Measurements from ENCODE around the gene HDGFL2.
"Not testable (repeated sequence)": the region's sequence is repeated elsewhere in the genome, so short reads cannot be mapped to it uniquely, and the experiment has no call there.

The HDGFL2 gene

GRCh38 chr19:4516939-4517300 lies 44.8 kb downstream of the HDGFL2 start:
- no peak for DNase-seq

- DNase-seq = no peak
Measured at GRCh38 chr19:4517451-4518057, 45.5 kb downstream of the HDGFL2 start.

GRCh38 chr19:4518345-4519171 lies 46.5 kb downstream of the HDGFL2 start, which contains the start of gene PLIN4:
Gene PLIN4 (minus strand): TSS chr19:4518486. CDS start chr19:4518272, 214 bp downstream.
- no peak for DNase-seq

DNA sequence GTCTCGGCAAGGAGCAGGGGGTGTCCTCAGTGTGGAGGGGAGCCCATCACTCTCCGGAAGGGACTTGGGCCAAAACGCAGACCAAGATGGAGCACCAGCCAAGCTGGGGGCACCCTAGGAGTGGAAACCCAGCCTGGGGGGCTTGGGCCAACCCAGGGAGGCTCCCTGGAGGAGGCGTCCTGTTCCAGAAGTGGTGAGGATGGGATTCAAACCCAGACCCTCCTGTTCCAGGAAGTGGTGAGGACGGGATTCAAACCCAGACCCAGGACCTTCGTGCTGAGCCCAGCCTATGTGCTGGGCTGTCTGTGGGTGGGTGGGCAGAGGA lies 47.0 kb downstream of the HDGFL2 start:
- no peak for DNase-seq

- DNase-seq = no peak
Measured at GRCh38 chr19:4519521-4520277, 47.6 kb downstream of the HDGFL2 start.

GRCh38 chr19:4521170-4521887 lies 49.2 kb downstream of the HDGFL2 start:
- DNase-seq = no peak

DNA sequence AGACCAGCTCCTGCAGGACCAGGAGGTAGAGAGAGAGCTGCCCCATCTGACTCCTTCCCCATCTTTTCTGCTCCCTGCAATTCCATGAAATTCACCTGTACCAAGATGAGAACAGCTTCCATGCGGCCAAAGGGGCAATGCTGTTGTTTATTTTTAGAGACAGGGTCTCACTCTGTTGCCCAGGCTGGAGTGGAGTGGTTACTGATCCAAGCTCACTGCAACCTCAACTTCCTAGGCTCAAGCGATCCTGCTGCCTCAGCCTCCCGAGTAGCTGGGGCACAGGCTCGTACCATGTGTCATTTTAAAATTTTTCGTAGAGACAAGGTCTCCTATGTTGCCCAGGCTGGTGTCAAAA lies 49.8 kb downstream of the HDGFL2 start:
- no peak for DNase-seq

- no peak for DNase-seq
Measured at GRCh38 chr19:4522291-4523002, 50.4 kb downstream of the HDGFL2 start.

DNA sequence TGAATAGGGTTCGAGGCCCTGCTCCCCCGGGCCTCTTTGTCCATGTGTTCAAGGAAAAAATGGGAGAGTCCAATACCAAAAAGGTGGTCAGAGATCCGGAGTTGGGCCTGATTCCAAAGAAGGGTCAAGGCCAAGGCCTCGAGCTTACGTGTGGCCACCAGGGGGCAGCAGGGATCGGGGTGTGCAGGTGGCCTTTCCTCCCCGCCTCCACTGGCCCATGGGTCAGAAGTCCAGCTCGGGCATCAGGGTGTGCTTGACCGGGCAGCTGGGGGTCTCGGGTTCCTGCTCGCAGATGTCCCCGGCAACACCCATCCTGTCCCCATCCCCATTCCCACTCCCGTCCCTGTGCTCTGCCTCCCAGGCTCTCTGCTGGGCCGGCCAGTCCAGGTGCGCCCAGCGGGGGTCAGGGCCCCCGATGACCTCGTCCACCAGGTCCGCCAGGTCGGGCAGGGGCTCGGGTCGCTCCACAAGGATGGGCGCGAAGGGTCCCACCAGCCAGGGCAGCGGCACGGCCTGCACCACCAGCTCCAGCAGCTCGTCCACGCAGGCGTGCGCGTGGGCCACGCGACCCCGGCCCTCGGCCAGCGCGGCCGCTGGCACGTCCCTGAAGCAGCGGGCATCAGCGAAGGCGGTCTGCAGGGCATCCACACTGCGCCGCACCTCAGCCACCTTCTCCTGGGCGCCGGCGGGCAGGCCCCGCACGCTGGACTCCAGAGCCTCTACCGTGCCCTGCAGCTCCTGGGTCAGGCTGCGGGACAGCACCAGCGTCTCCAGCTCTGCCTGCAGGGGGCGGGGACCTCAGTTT lies 51.4 kb downstream of the HDGFL2 start:
- DNase-seq = peak; percentile 36

GRCh38 chr19:4524808-4525562 lies 52.9 kb downstream of the HDGFL2 start:
- DNase-seq = peak; percentile 73

GRCh38 chr19:4525563-4526002 lies 53.5 kb downstream of the HDGFL2 start:
- DNase-seq = no peak

DNA sequence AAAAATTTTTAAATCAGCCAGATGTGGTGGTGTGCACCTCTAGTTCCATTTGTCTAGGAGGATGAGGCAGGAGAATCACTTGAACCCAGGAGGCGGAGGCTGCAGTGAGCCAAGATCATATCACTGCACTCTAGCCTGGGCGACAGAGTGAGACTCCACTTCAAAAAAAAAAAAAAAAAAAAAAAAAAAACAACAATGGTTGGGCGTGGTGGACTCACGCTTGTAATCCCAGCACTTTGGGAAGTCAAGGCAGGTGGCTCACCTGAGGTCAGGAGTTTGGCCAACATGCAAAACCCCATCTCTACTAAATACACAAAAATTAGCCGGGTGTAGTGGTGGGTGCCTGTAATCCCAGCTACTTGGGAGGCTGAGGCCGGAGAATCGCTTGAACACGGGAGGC lies 55.3 kb downstream of the HDGFL2 start:
- not testable (repeated sequence) for DNase-seq

DNA sequence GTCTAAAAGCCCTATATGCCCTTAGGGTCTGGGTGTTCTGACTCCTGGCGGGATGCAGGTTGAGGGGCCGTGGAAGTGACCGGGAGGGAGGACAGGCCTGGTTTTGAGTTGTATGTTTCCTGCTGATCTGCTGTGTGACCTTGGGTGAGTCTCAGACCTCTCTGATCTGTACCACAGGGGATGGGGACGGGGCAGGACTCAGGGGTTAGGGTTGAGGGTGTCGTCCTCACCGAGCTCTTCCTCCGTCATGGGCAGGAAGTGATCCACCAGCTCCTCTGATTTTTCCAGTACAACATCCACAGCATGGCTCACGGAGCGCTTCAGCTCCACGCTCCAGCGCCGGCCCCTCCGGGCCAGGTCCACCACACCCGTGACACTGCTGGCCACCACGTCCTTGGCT lies 56.7 kb downstream of the HDGFL2 start:
- no peak for DNase-seq

DNA sequence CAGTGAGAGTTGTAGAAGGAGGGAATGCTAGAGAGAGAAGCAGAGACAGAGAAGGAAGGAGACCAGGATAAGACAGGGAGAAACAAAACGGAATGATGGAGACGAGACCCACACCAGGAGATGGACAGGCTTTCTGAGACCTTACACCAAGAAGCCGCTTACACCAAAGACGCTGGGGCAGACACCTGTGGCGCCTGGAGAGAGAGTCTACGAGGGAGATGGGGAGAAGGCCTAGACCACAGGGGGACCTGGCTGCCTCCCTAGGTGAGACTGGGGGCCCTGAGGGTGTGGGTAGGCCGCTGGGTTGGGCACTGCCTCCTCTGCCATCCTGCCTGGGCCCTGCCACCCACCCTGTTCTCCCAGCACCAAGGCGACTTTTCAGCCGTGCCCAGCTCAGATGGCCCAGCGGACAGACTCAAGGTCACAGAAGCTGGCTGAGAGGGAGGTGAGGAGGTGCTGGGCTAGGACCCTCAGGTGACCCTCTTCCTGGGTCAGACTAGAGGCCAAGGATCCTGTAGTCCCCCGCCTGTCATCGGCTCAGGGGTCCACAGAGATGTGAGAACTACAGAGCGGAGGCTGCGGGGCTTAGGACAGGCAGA lies 57.9 kb downstream of the HDGFL2 start:
- no peak for DNase-seq

DNA sequence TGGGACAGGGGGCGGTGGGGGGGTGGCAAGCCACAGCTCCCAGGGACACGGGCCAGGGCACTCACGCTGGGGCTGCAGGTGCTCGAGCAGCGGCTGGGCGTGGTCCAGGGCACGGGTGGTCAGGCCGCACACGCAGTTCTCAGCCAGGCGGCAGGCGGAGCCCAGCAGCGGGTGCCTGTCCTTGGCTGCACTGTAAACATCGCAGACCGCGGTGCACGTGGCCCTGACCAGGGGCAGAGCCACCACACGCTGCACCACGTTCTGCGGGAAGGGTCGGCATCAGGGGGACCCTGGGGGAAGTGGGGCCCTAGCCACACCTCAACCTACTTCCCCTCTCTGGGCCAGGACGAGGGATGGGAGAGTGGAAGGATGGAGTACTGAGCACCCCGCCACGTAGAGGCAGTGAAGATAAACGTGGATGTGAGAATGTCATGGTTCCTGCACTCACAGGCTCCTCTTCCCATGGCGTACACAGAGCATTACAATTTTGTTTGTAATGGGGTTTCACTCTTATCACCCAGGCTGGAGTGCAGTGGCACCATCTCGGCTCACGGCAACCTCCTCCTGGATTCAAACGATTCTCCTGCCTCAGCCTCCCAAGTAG lies 59.6 kb downstream of the HDGFL2 start:
- no peak for DNase-seq

- DNase-seq = no peak
Measured at GRCh38 chr19:4533334-4533733, 61.2 kb downstream of the HDGFL2 start.

DNA sequence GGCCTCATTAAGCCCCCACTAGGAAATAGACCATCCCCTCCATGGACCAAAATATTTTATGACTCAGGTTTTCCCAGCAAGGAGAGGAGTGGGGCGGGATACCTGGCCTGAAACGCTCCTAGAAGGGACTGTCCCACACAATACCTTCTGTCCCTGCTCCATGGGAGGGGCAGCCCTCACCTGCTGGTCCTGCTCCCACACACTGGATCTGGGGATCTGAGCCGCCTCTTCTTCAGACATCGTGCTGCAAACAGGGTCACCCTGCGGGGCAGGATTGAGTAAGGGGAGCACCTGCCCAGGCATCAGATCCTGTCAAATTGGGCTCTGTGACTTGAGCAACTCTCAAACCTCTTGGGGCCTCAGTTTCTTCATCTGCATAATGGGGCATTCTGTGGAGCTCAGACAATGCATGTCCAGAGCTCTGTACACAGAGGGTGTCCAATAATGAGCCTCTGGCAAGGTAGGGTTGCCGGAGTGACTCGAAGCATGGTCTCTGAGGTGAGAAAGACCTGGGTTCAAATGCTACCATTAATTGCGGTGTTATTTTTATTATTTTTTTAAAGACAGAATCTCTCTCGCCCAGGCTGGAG lies 61.8 kb downstream of the HDGFL2 start:
- no peak for DNase-seq

- peak; percentile 49 for DNase-seq
Measured at GRCh38 chr19:4534836-4535658, 63.0 kb downstream of the HDGFL2 start, which contains the start of gene PLIN5. Gene PLIN5 (minus strand): TSS chr19:4535224. CDS start chr19:4534074, 1,150 bp downstream.

DNA sequence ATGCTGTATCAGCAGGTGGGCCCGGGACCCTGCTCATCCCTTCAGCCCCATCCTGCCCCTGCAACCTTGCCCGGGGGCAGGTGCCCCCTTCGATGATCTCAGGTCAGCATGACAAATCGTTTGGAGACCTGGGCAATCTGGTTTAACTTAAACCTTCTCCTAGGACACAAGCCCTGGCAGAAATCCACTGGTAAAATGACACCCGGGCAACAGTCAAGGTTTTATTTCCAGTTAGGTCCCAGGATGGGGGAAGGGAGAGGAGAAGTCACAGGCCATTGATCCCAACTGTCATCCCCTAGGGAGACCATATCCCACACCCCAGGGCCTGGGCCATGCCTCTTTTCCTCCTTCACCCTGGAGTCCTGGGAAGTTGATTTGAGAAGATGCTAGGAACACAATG lies 64.7 kb downstream of the HDGFL2 start:
- DNase-seq = no peak
